IMR-90 (cell line): ENCODE data around the gene IQCM. TPM values are rescaled to one million over a fixed set of nuclear protein-coding genes. Genes with fewer than 3 reads are reported as not detected.

ENCODE experiments used
- ATAC-seq: fragments of 200-7000 bp; cut with Tn5 transposase; 2 replicates; pipeline ENCODE4 v1.9.1; 2020; ENCODE audit warnings: low read depth, mild to moderate bottlenecking, moderate library complexity
- BruUV-seq: library from RNA; stranded (reverse); fragments of 400-500 nt; replicated peaks from 2 replicates; lab custom pipeline; 2021; lab: Mats Ljungman, UMichigan
- CTCF ChIA-PET: fragments of 300-600 bp; formaldehyde crosslinking; extraction: SDS; loops from one replicate; lab custom pipeline; 2021; ENCODE audit warnings: antibody characterized with exemption; lab: Yijun Ruan, JAX
- POLR2A ChIA-PET: fragments of 300-600 bp; sonication (Branson Sonifier 250); formaldehyde crosslinking; loops from one replicate; lab custom pipeline; 2022; ENCODE audit warnings: antibody characterized with exemption; ENCODE audit not compliant: unreplicated experiment; lab: Charles Lee
- DNase-seq: peaks from one replicate; pipeline ENCODE4 v3.0.0; 2013
- H2AFZ ChIP-seq: replicated peaks from 2 replicates; pipeline ENCODE3; 2013; ENCODE audit warnings: low read length, mild to moderate bottlenecking; ENCODE audit not compliant: poor library complexity
- H2AK5ac ChIP-seq: 2 replicates; pipeline ENCODE4 v1.6.1; 2013; ENCODE audit warnings: low read depth, low read length, inconsistent platforms
- H2AK9ac ChIP-seq: replicated peaks from 2 replicates; pipeline ENCODE3; 2013; ENCODE audit warnings: mild to moderate bottlenecking, low read depth, low read length, moderate library complexity; ENCODE audit not compliant: poor library complexity
- H2BK120ac ChIP-seq: 2 replicates; pipeline ENCODE4 v1.6.1; 2013; ENCODE audit warnings: low read depth, low read length, inconsistent platforms
- H2BK15ac ChIP-seq: 3 replicates; pipeline ENCODE4 v1.6.1; 2013; ENCODE audit warnings: low read depth, low read length, inconsistent platforms
- H2BK20ac ChIP-seq: 2 replicates; pipeline ENCODE4 v1.6.1; 2013; ENCODE audit warnings: low read depth, mild to moderate bottlenecking, inconsistent platforms, low read length, moderate library complexity
- H2BK5ac ChIP-seq: 2 replicates; pipeline ENCODE4 v1.6.1; 2013; ENCODE audit warnings: mild to moderate bottlenecking, low read depth, low read length, inconsistent platforms; ENCODE audit not compliant: poor library complexity, severe bottlenecking
- H3K14ac ChIP-seq: replicated peaks from 2 replicates; pipeline ENCODE4 v1.6.1; 2013; ENCODE audit warnings: low read depth, low read length, inconsistent platforms
- H3K18ac ChIP-seq: 2 replicates; pipeline ENCODE4 v1.6.1; 2013; ENCODE audit warnings: low read depth, low read length, control low read depth
- H3K23ac ChIP-seq: 2 replicates; pipeline ENCODE4 v1.6.1; 2013; ENCODE audit warnings: low read depth, low read length, inconsistent platforms
- H3K27ac ChIP-seq: 2 replicates; pipeline ENCODE4 v1.5.1; 2013; ENCODE audit warnings: mild to moderate bottlenecking, control low read depth, low read length; ENCODE audit not compliant: insufficient read depth
- H3K27me3 ChIP-seq: 2 replicates; pipeline ENCODE4 v1.6.1; 2013; ENCODE audit warnings: low read length; ENCODE audit not compliant: control insufficient read depth, insufficient read depth
- H3K36me3 ChIP-seq: 2 replicates; pipeline ENCODE4 v1.6.1; 2013; ENCODE audit warnings: low read length, mixed read lengths; ENCODE audit not compliant: control insufficient read depth, insufficient read depth
- H3K4ac ChIP-seq: 2 replicates; pipeline ENCODE4 v1.6.1; 2013; ENCODE audit warnings: low read depth, low read length, inconsistent platforms
- H3K4me1 ChIP-seq: 2 replicates; pipeline ENCODE4 v1.6.1; 2013; ENCODE audit warnings: low read length, mixed read lengths; ENCODE audit not compliant: control insufficient read depth, insufficient read depth
- H3K4me2 ChIP-seq: 2 replicates; pipeline ENCODE4 v1.6.1; 2013; ENCODE audit warnings: low read depth, mild to moderate bottlenecking, control low read depth, low read length, moderate library complexity
- H3K4me3 ChIP-seq: 2 replicates; pipeline ENCODE4 v1.5.1; 2013; ENCODE audit warnings: low read depth, mild to moderate bottlenecking, control low read depth, low read length, moderate library complexity; ENCODE audit not compliant: insufficient read depth
- H3K56ac ChIP-seq: 2 replicates; pipeline ENCODE4 v1.6.1; 2013; ENCODE audit warnings: low read length, inconsistent platforms; ENCODE audit not compliant: insufficient read depth; ENCODE audit errors: extremely low read depth
- H3K79me1 ChIP-seq, 2 experiments: 2 replicates each; pipeline ENCODE4 v1.6.1; 2013; ENCODE audit warnings: low read length in 2 of 2, inconsistent platforms in 1 of 2, low read depth in 1 of 2
- H3K9ac ChIP-seq: 2 replicates; pipeline ENCODE4 v1.6.1; 2013; ENCODE audit warnings: low read depth, low read length, control low read depth
- H3K9me1 ChIP-seq: 2 replicates; pipeline ENCODE4 v1.6.1; 2013; ENCODE audit warnings: low read length, inconsistent platforms; ENCODE audit not compliant: insufficient read depth
- H3K9me3 ChIP-seq: 2 replicates; pipeline ENCODE4 v1.6.1; 2013; ENCODE audit warnings: low read length; ENCODE audit not compliant: control insufficient read depth, insufficient read depth
- H4K20me1 ChIP-seq: 2 replicates; pipeline ENCODE4 v1.6.1; 2013; ENCODE audit warnings: low read length, inconsistent platforms; ENCODE audit not compliant: insufficient read depth
- H4K5ac ChIP-seq: 2 replicates; pipeline ENCODE4 v1.6.1; 2013; ENCODE audit warnings: mild to moderate bottlenecking, low read depth, low read length, control low read depth
- H4K8ac ChIP-seq, 2 experiments: 2 replicates each; pipeline ENCODE4 v1.6.1; 2013; ENCODE audit warnings: low read depth in 2 of 2, low read length in 2 of 2, control low read depth in 1 of 2, inconsistent platforms in 1 of 2
- H4K91ac ChIP-seq: 2 replicates; pipeline ENCODE4 v1.6.1; 2013; ENCODE audit warnings: low read depth, low read length, inconsistent platforms; ENCODE audit not compliant: insufficient read depth
- BHLHE40 ChIP-seq: fragments of 150-350 bp; IDR thresholded peaks from 2 replicates; pipeline ENCODE4 v1.6.1; 2016; ENCODE audit warnings: mild to moderate bottlenecking, low read depth, low read length
- CEBPB ChIP-seq: IDR thresholded peaks from 2 replicates; pipeline ENCODE4 v1.6.1; 2012; ENCODE audit warnings: low read depth, low read length, improper control_type of control experiment
- CHD1 ChIP-seq: IDR thresholded peaks from 2 replicates; pipeline ENCODE4 v1.6.1; 2012; ENCODE audit warnings: low read depth, low read length, improper control_type of control experiment
- FOS ChIP-seq: fragments of 150-350 bp; IDR thresholded peaks from 2 replicates; pipeline ENCODE4 v1.6.1; 2016; ENCODE audit warnings: low read depth, low read length
- MAFK ChIP-seq: IDR thresholded peaks from 2 replicates; pipeline ENCODE4 v1.6.1; 2012; ENCODE audit warnings: low read depth, low read length, improper control_type of control experiment
- MAZ ChIP-seq: IDR thresholded peaks from 2 replicates; pipeline ENCODE4 v1.6.1; 2012; ENCODE audit warnings: low read depth, mild to moderate bottlenecking, low read length, improper control_type of control experiment, moderate library complexity, borderline replicate concordance
- MXI1 ChIP-seq: IDR thresholded peaks from 2 replicates; pipeline ENCODE4 v1.6.1; 2012; ENCODE audit warnings: low read depth, mild to moderate bottlenecking, low read length, moderate library complexity, borderline replicate concordance
- NFE2L2 ChIP-seq: fragments of 150-350 bp; IDR thresholded peaks from 2 replicates; pipeline ENCODE4 v1.6.1; 2016; ENCODE audit warnings: low read depth, mild to moderate bottlenecking, low read length
- POLR2A ChIP-seq: IDR thresholded peaks from 2 replicates; pipeline ENCODE4 v1.6.1; 2012; ENCODE audit warnings: mild to moderate bottlenecking, low read depth, low read length
- RAD21 ChIP-seq: IDR thresholded peaks from 2 replicates; pipeline ENCODE4 v1.6.1; 2012; ENCODE audit warnings: low read length, improper control_type of control experiment
- RCOR1 ChIP-seq: IDR thresholded peaks from 2 replicates; pipeline ENCODE4 v1.6.1; 2012; ENCODE audit warnings: mild to moderate bottlenecking, low read length, improper control_type of control experiment; ENCODE audit not compliant: insufficient replicate concordance
- RFX5 ChIP-seq: IDR thresholded peaks from 2 replicates; pipeline ENCODE4 v1.8.0; 2012; ENCODE audit warnings: low read depth, mild to moderate bottlenecking, low read length, moderate library complexity
- SMC3 ChIP-seq: fragments of 150-350 bp; IDR thresholded peaks from 2 replicates; pipeline ENCODE4 v1.6.1; 2016; ENCODE audit warnings: low read depth, mild to moderate bottlenecking, antibody characterized with exemption, low read length, moderate library complexity
- WGBS, 2 experiments: methylation state at CpG; one replicate each; pipeline versions ENCODE4 v1.1.5 to v1.1.7; 2013; ENCODE audit warnings: missing lambda C conversion rate in 2 of 2; ENCODE audit not compliant: insufficient read length in 1 of 2; ENCODE audit errors: extremely low coverage in 2 of 2; 5-methylcytosine and 5-hydroxymethylcytosine counted together
- dilution Hi-C: fragments of 300-500 bp; cut with HindIII; formaldehyde crosslinking; loops from one replicate; pipeline ENCODE4 v1.14.3; 2018; ENCODE audit warnings: low sequenced_read_pairs; ENCODE audit not compliant: unreplicated experiment
- in situ Hi-C: fragments of 300-500 bp; cut with MboI; formaldehyde crosslinking; loops from 3 replicates; pipeline ENCODE4 v1.14.3; 2019; ENCODE audit warnings: low sequenced_read_pairs, inconsistent platforms, mixed read lengths
- intact Hi-C: fragments of 100-400 bp; cut with micrococcal nuclease; formaldehyde crosslinking; loops from 2 replicates; pipeline ENCODE4 v1.10.0; 2022
- polyA plus RNA-seq, 3 experiments: library from polyadenylated mRNA; depleted of rRNA; stranded (reverse); fragments of >200 nt; gene quantifications; 2 replicates each; pipeline ENCODE4 v1.2.3, GENCODE V29; 2012; ENCODE audit warnings: low replicate concordance in 1 of 3
- total RNA-seq: library from RNA; depleted of rRNA; stranded (reverse); fragments of >200 nt; gene quantifications from 2 replicates; pipeline ENCODE4 v1.2.3, GENCODE V29; 2012
- TF ChIP-seq, protein P1 (sequence below): fragments of 150-350 bp; IDR thresholded peaks from 2 replicates; pipeline ENCODE4 v1.6.1; 2016; ENCODE audit warnings: low read depth, mild to moderate bottlenecking, low read length, moderate library complexity, borderline replicate concordance
- TF ChIP-seq, protein P2 (sequence below): fragments of 150-350 bp; IDR thresholded peaks from 2 replicates; pipeline ENCODE4 v1.6.1; 2017; ENCODE audit warnings: mild to moderate bottlenecking, antibody characterized with exemption, low read length, low read depth
- TF ChIP-seq, protein P3 (sequence below): conservative IDR thresholded peaks from 2 replicates; pipeline ENCODE4 v1.5.1; 2012; ENCODE audit warnings: mild to moderate bottlenecking, low read depth, low read length, improper control_type of control experiment

IQCM gene
- total and polyA plus RNA-seq, 2 of the 4 experiments (the other 2 are of a cell fraction) = not detected

DNA sequence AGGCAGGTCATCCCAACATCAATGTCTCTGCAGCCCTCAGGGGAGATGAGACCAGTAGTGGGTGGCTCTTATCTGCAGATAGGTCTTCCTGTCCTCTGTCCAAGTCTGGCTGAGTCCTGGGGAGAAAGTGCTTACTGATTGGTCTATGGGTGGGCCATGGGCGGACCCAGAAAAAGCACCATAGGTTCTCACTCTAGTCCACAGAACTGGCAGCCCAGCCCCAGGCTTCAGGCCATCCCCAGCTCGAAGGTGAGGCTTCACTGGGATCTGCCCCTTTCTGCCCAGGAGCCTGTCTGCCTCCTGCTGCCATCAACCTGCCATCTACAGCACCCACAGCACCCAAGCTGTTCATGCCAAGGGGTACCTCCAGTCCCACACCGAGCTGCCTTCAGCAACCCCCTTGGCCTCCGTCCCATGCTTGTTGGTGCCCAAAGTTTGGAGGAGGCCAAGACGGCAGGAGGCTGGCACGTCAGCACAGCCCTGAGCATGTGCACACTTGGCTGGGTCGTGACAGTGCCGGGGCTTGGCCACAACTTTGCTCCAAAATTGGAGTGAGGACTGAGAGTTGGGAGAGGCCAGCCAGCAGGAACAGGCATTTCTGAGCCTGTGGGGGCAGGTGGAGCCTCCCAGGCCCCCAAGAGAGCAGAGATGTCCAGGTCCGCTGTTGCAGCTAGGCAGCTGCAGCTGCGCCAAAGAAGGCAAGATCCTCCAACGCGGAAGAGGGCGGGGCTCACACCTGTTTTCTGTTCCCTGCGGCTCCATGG lies 99.6 kb downstream of the IQCM start:
- DNase-seq = no peak
- no peak overlapping the region for H3K14ac ChIP-seq
- H3K36me3 ChIP-seq = no peaks in the 10 kb centered on the region
- no peak overlapping the region for H4K8ac ChIP-seq
- H2BK20ac ChIP-seq = no peak overlapping the region
- TF ChIP-seq, protein P1, sequence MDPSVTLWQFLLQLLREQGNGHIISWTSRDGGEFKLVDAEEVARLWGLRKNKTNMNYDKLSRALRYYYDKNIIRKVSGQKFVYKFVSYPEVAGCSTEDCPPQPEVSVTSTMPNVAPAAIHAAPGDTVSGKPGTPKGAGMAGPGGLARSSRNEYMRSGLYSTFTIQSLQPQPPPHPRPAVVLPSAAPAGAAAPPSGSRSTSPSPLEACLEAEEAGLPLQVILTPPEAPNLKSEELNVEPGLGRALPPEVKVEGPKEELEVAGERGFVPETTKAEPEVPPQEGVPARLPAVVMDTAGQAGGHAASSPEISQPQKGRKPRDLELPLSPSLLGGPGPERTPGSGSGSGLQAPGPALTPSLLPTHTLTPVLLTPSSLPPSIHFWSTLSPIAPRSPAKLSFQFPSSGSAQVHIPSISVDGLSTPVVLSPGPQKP = no peak
- TF ChIP-seq SMC3 = no peak
- TF ChIP-seq MAFK = no peak
- no peak for TF ChIP-seq CHD1
- TF ChIP-seq, protein P2, sequence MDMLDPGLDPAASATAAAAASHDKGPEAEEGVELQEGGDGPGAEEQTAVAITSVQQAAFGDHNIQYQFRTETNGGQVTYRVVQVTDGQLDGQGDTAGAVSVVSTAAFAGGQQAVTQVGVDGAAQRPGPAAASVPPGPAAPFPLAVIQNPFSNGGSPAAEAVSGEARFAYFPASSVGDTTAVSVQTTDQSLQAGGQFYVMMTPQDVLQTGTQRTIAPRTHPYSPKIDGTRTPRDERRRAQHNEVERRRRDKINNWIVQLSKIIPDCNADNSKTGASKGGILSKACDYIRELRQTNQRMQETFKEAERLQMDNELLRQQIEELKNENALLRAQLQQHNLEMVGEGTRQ = no peak
- no peak for TF ChIP-seq RAD21
- no peak for TF ChIP-seq CEBPB
- TF ChIP-seq RFX5 = no peak
- TF ChIP-seq NFE2L2 = no peak
- TF ChIP-seq, protein P3, sequence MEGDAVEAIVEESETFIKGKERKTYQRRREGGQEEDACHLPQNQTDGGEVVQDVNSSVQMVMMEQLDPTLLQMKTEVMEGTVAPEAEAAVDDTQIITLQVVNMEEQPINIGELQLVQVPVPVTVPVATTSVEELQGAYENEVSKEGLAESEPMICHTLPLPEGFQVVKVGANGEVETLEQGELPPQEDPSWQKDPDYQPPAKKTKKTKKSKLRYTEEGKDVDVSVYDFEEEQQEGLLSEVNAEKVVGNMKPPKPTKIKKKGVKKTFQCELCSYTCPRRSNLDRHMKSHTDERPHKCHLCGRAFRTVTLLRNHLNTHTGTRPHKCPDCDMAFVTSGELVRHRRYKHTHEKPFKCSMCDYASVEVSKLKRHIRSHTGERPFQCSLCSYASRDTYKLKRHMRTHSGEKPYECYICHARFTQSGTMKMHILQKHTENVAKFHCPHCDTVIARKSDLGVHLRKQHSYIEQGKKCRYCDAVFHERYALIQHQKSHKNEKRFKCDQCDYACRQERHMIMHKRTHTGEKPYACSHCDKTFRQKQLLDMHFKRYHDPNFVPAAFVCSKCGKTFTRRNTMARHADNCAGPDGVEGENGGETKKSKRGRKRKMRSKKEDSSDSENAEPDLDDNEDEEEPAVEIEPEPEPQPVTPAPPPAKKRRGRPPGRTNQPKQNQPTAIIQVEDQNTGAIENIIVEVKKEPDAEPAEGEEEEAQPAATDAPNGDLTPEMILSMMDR = no peak
- TF ChIP-seq BHLHE40 = no peak
- TF ChIP-seq FOS = no peak
- no peak for TF ChIP-seq MXI1
- no peak for TF ChIP-seq POLR2A
- TF ChIP-seq MAZ = no peak
- no peak for TF ChIP-seq RCOR1
- no peak for ATAC-seq
- H3K4ac ChIP-seq = no peak overlapping the region
- 93% methylated on average over 6 of the region's 14 CpGs; no CpG with 5 or more reads in 1 of the 2 experiments for WGBS, 2 experiments
- dilution Hi-C loops = no loop called here
- BruUV-seq = no TSS peak
- no peak overlapping the region for H3K9ac ChIP-seq
- no peak overlapping the region for H4K5ac ChIP-seq
- no peak overlapping the region for H4K91ac ChIP-seq
- no peaks in the 10 kb centered on the region for H3K79me1 ChIP-seq
- no peak overlapping the region for H3K56ac ChIP-seq
- H3K27me3 ChIP-seq = no peaks in the 10 kb centered on the region
- no peaks in the 10 kb centered on the region for H4K20me1 ChIP-seq
- no peaks in the 10 kb centered on the region for H3K9me1 ChIP-seq
- no peak overlapping the region for H2AK9ac ChIP-seq
- H3K23ac ChIP-seq = no peak overlapping the region
- in situ Hi-C loops = no loop called here
- H3K27ac ChIP-seq = no peak overlapping the region
- CTCF ChIA-PET = no interaction called here
- no peak overlapping the region for H2BK15ac ChIP-seq
- no peak overlapping the region for H2BK120ac ChIP-seq
- no peak overlapping the region for H2BK5ac ChIP-seq
- H3K18ac ChIP-seq = no peak overlapping the region
- H3K4me2 ChIP-seq = no peak overlapping the region
- POLR2A ChIA-PET = no interaction called here
- no peak overlapping the region for H3K4me3 ChIP-seq
- H2AFZ ChIP-seq = no peak overlapping the region
- H3K4me1 ChIP-seq = no peaks in the 10 kb centered on the region
- intact Hi-C loops = no loop called here
- H2AK5ac ChIP-seq = no peak overlapping the region
- no peaks in the 10 kb centered on the region; the same call in 1 of the 2 replicates for H3K9me3 ChIP-seq
